Right kidney (tissue), 1 donor: ENCODE data around the gene DDC.
"Not testable (repeated sequence)": the region's sequence is repeated elsewhere in the genome, so short reads cannot be mapped to it uniquely, and the experiment has no call there.

Experiments used
- DNase-seq: peaks from one replicate; pipeline ENCODE4 v3.0.0-alpha.2; 2016

DDC gene

DNA sequence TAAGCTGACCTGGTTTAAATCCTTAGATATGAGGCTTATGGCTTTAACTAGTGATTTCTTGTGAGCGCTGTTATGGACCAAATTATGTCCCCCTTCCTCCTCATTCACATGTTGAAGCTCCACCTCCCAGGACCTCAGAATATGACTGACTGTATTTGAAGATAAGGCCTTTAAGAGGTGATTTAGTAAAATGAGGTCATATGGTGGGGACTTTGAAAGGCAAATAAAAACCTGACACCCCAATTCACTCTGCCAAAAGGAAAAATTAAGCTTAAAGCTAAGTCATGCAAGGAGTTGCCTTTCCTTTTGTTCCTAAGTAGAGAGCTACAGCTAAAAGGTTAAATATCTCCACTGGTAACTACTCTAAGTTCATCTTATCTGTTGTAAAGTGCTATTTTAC lies 78.7 kb downstream of the DDC start:
- DNase-seq = no peak

- no peak for DNase-seq
Observed at GRCh38 chr7:50481867-50482266, 83.3 kb downstream of the DDC start.

DNA sequence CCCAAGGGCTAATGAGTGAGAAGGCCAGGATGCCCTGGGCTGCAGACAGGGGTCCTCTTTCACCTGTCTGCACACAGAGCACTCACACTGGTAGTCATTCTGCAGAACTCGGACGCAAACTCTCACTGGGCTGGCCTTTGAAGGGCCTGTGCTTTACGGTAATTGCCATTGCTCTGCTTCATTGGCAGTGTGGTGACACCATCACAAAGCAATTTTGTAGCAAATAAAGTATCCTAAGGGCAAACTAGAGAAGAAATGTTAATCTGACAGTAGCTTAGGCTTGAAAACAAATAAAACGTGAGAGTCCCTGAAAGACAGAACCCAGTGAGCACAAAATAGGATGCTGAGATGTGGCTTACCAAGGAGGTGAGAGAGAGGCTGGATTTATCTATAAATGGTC lies 84.4 kb downstream of the DDC start:
- DNase-seq = no peak

GRCh38 chr7:50479743-50480517 lies 85.3 kb downstream of the DDC start:
- no peak for DNase-seq

DNA sequence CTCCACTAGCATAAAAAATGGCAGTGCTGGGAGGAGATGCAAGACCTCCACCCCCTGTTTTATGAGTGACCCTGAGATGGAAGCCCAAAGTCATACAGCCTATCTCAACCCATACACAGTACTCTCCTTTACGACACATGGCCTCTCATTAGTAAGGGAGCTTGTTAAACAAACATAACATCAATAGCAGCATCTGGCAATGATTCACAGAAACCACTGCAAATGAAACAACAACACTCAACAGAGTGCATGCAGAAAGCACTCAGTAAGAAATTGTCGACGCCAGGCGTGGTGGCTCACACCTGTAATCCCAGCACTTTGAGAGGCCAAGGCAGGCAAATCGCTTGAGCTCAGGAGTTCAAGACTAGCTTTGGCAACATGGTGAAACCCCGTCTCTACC lies 87.6 kb downstream of the DDC start:
- no peak for DNase-seq

GRCh38 chr7:50476953-50477625 lies 88.1 kb downstream of the DDC start:
- no peak for DNase-seq

DNA sequence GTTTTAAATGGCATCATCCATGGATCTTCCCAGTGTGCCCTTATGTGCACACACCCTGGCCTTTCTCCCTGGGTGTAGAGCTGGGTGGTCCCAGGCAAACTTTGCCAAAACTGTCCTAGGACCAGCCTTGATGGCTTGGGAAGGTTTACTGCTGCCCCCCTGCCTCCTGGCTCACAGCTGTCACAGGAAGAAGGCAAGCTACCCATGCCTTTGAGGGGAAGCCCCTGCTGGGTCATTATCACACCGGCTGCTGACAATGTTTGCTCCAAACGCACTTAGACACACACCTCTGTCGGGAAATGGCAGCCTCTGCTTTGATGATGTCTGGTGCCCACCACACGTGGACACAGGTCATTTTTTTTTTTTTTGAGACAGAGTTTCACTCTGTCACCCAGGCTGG lies 89.9 kb downstream of the DDC start:
- no peak for DNase-seq

DNA sequence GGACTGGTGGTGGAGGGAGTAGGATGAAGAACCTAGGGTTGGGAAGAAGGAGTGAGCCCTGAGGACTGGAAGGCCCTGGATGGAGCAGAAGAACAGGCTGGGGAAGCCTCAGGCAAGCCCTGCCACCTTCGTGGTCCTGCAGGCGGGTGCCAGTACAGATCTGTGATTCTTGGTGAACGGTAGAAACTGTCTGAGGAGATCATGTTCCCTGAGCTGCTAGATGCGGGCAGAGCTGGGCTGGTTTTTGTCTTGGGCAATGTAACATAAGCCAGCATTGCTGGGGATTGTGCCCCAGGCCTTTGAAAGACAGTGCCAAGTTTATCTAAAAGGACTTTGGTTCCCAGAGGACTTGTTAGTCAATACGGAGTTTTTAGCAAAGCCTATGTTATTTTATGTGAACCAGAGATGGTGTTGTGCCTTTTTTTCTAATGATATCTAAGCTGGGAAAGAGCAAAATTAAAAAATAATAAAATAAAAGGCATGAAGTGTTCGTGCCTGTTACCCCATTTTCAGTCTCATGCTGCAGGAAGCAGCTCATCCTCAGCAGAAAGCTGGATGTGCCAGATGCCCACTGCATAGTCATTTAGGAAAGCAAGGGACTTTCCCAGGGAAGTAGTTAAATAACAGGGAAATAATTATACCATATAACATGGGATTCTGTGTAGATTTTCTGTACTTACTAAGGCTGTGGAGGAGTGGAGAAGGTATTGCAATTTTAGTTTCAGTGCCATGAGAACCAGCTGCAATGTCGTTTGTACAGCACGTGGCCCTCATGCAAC lies 90.6 kb downstream of the DDC start:
- DNase-seq = no peak

GRCh38 chr7:50473531-50473930 lies 91.7 kb downstream of the DDC start:
- DNase-seq = no peak

DNA sequence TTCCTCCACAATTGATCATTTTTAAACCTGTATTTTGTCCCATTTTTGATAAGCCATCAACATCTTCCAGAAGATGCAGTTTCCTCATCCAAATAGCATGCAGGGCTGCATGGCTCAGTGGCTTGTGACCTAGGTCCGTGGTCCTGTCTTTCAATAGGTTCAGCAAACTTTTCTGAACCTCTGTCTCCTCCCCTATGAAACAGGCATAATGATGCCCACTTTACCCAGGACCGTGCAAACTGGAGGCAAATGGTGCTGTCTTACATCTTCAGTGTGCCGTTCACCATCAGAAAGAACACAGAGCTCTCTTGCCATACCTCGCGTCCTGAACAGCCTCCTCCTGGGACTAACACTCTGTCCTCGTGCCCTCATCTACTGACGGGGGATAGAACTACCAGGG lies 92.8 kb downstream of the DDC start:
- no peak for DNase-seq

- DNase-seq = no peak
Observed at GRCh38 chr7:50471970-50472369, 93.2 kb downstream of the DDC start.

DNA sequence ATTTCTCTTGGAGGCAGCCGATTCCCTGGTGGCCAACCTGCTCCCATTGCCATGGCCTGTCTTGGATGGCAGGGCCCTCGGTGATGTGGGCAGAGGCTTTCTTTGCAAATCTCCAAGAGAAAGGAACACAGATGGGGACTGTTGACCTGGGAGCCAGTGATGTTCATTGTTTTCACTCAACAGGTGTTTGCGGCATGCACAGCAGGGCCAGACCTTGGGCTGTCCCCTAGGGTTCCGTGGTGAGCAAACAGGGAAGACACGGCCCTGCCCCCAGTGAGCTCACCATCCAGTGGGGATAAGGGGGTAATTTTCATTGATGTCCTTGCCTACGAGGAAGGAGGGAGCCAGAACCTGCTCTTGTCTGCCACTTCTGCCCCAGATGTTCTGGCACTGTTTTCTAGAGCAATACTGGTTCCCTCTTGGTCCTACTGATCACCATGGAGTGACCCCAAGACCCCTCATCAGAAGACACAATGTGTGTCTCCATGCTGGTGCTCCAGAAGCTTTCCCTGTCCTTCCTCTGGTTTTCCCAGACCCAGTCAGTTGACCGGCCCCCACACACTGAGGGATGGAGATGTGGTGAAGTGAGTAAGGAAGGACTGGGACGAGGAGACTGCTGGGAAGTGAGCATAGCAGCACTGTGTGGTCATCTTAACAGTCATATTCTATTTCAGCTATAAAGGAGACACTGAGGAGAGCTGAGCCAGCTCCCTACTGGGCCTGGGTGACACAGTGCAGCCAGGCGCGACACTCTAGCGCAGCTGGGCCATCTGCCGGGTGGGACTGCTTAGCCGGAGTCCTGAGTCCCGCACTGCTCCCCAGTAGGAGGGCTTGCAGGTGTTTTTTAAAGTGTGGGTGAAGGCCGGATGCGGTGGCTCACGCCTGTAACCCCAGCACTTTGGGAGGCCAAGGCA lies 94.7 kb downstream of the DDC start:
- no peak for DNase-seq

DNA sequence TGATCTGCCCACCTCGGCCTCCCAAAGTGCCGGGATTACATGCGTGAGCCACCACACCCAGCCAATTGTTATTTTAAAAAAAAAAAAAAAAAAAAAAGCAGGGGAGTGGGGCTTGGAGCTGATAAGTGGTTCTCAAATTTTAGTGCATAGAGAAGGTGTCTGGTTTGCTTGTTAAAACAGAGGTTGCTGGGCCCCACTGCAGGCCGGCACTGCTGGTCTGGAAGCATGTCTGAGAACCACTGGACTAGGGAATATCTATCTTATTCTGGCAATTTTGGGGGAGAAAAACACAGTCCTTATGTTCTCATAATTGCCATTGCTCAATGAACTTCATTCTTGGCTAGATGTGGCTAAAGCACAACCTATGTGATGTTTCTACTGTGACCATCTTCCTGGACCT lies 96.0 kb downstream of the DDC start:
- DNase-seq = no peak

DNA sequence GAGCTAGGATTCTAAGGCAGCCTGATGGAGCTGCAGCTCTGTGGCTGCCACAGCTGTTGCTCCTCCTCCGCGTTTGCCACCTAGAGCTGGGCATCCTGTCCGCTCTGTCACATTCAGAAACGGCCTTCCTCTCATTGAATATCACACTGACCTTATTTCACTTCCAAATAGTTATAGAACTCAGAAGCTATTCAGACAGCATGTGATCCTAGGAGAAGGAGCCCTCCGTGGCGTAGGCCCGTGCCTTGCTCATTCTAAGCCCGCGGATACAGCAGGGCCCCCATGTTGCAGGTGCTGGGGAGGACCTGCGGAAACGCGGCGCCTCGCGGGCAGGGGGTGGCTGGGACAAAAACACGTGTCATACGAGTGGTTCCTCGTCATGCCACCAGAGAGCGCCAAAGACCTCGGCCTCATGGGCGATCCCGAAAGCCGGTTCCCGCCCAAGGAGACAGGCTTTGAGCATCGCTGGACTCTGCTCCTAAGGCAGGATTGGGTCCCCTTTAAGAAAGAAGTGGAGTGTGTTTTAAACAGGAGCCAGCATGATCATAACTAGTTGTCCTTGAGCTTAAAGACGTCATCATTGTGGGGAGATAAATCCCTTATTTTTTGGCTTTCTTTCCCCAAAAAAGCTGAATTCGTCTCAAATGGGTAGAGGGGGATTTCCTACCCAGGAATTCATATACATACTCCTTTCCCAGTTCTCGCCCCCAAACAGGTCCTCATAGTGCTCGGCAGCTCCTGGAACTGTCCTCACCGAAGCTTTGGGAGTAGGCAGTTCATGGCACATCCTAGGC lies 97.2 kb downstream of the DDC start:
- peak; percentile 65 for DNase-seq

GRCh38 chr7:50466815-50467585 lies 98.2 kb downstream of the DDC start:
- no peak for DNase-seq

GRCh38 chr7:50463035-50463434 lies 102.2 kb downstream of the DDC start:
- DNase-seq = no peak

GRCh38 chr7:50462361-50462760 lies 102.8 kb downstream of the DDC start:
- DNase-seq = no peak

DNA sequence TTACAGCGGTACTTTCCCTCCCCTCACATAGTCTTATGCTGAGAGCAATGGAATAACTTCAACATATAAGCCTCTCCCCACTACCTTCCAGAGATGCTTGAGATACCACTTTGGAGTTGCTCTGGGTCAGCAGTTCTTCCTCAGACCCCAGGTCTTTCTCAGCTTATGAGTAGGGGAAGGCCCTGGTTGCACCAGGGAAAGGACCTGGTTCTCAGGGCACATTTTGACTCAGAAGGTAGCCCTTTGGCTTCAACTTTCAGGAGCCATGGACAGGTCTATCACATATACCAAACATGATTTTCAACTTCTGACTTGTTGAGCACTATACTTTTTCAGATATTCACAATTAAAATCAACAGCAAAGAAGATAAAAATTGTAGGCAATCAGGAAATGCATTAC lies 103.5 kb downstream of the DDC start:
- no peak for DNase-seq

DNA sequence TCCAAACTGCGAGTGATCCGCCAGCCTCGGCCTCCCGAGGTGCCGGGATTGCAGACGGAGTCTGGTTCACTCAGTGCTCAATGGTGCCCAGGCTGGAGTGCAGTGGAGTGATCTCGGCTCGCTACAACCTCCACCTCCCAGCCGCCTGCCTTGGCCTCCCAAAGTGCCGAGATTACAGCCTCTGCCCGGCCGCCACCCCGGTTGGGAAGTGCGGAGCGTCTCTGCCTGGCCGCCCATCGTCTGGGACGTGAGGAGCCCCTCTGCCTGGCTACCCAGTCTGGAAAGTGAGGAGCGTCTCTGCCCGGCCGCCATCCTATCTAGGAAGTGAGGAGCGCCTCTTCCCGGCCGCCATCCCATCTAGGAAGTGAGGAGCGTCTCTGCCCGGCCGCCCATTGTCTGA lies 106.0 kb downstream of the DDC start:
- DNase-seq = not testable (repeated sequence)

GRCh38 chr7:50458651-50459050 lies 106.6 kb downstream of the DDC start:
- DNase-seq = not testable (repeated sequence)
